Left lung (tissue), 10 donors: Measurements from ENCODE around the gene ADGRF3. TPM values are rescaled to one million over a fixed set of nuclear protein-coding genes. Genes with fewer than 3 reads are reported as not detected.

Source experiments
- ATAC-seq: fragments of 200-7000 bp; cut with Tn5 transposase; one replicate; pipeline ENCODE4 v1.9.1; 2020; ENCODE audit warnings: moderate library complexity
- DNase-seq, 4 donors: peaks; one replicate each; pipeline ENCODE4 v3.0.0-alpha.2; 2013 to 2020
- H3K27ac ChIP-seq, 2 donors: fragments of 200-600 bp; sonication (generic) in 1 of 2; one replicate each; pipeline versions ENCODE4 v1.5.0 to v1.8.0; 2020 to 2021
- H3K27me3 ChIP-seq, 2 donors: fragments of 200-600 bp; sonication (generic) in 1 of 2; one replicate each; pipeline versions ENCODE4 v1.5.0 to v1.8.0; 2020 to 2021
- H3K36me3 ChIP-seq, 2 donors: fragments of 200-600 bp; sonication (generic) in 1 of 2; one replicate each; pipeline versions ENCODE4 v1.5.0 to v1.8.0; 2020 to 2021
- H3K4me1 ChIP-seq, 2 donors: fragments of 200-600 bp; one replicate each; pipeline ENCODE4 v1.8.0; 2021
- H3K4me3 ChIP-seq, 2 donors: fragments of 200-600 bp; sonication (generic) in 1 of 2; one replicate each; pipeline versions ENCODE4 v1.5.0 to v1.8.0; 2020 to 2021; ENCODE audit warnings: mild to moderate bottlenecking in 1 of 2
- H3K9me3 ChIP-seq, 2 donors: fragments of 200-600 bp; sonication (generic) in 1 of 2; one replicate each; pipeline versions ENCODE4 v1.5.0 to v1.8.0; 2020 to 2021
- intact Hi-C, 2 donors: fragments of 100-400 bp; cut with DNase I; formaldehyde crosslinking; loops; one replicate each; pipeline versions ENCODE4 v1.11.2 to v1.14.2; 2022
- polyA plus RNA-seq, 6 donors: library from polyadenylated mRNA; unstranded; fragments of 120-200 nt; gene quantifications; one replicate each; pipeline ENCODE4 v1.2.1, GENCODE V29; 2013; ENCODE audit not compliant: insufficient read length in 6 of 6
- total RNA-seq, 2 donors: library from RNA; stranded (reverse); fragmentation: NEBNext Ultra II Directional; extraction: Animal tissue kit (Norgen Biotek cat#: 25700); gene quantifications; one replicate each; pipeline ENCODE4 v1.2.1, GENCODE V29; 2021
- TF ChIP-seq, protein P1 (sequence below), 2 donors: fragments of 200-600 bp; sonication (generic) in 1 of 2; IDR thresholded peaks; one replicate each; pipeline versions ENCODE4 v1.5.0 to v1.8.0; 2021; ENCODE audit warnings: antibody characterized with exemption in 2 of 2
- donor health status: DM: no; HTN: yes; CAD: no.
- donor health status: DM: no; HTN: no; CAD: no.

ADGRF3 gene
- total and polyA plus RNA-seq, 8 donors: 0.08 to 2.3 (median 1.5) TPM

DNA sequence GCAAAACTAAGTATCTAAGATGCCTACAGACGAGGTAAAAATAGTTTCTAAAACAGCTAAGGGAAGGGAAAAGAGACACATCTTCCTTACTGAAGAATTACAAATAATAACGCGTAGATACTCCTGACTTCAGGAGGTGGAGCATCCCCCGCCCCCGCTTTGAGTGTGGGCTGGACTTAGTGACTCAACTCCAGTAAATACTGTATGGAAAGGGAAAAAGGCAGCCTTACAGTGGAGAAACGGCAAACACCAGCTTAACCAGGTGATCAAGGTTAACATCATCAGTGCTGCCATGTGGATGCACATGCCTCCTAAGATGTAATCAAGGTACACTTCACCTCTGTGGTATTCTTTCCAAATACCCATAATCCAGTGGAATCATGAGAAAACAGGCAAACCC lies 53.9 kb downstream of the ADGRF3 start:
- TF ChIP-seq, protein P1, sequence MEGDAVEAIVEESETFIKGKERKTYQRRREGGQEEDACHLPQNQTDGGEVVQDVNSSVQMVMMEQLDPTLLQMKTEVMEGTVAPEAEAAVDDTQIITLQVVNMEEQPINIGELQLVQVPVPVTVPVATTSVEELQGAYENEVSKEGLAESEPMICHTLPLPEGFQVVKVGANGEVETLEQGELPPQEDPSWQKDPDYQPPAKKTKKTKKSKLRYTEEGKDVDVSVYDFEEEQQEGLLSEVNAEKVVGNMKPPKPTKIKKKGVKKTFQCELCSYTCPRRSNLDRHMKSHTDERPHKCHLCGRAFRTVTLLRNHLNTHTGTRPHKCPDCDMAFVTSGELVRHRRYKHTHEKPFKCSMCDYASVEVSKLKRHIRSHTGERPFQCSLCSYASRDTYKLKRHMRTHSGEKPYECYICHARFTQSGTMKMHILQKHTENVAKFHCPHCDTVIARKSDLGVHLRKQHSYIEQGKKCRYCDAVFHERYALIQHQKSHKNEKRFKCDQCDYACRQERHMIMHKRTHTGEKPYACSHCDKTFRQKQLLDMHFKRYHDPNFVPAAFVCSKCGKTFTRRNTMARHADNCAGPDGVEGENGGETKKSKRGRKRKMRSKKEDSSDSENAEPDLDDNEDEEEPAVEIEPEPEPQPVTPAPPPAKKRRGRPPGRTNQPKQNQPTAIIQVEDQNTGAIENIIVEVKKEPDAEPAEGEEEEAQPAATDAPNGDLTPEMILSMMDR (IDR thresholded peaks at IDR 0.05): no peak
- Histone ChIP-seq H3K27me3 (no peaks in the 10 kb centered on the region), H3K4me1 (no peaks in the 10 kb centered on the region), H3K9me3 (no peaks in the 10 kb centered on the region), H3K36me3 (peaks cover 0 to 34% of the 10 kb centered on the region in 2 donors), H3K27ac (no peak overlapping the region), H3K4me3 (no peak overlapping the region)
- intact Hi-C loops: loop anchor here in 1 of 2 donors (10.0 kb wide), 1 partner anchor 48 kb away; the partner anchor contains the start of genes HADHA and HADHB
- ATAC-seq (peak; percentile 68), DNase-seq (no peak)

DNA sequence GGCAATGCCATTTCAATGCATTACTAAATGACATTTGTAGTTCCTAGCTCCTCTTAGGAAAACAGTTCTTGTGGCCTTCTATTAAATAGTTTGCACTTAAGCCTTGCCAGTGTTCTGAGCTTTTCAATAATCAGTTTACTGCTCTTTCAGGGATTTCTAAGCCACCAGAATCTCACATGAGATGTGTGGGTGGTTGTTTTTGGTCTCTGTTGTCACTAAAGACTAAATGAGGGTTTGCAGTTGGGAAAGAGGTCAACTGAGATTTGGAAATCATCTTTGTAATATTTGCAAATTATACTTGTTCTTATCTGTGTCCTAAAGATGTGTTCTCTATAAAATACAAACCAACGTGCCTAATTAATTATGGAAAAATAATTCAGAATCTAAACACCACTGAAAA lies 56.6 kb downstream of the ADGRF3 start:
- Histone ChIP-seq H3K27me3 (no peaks in the 10 kb centered on the region), H3K4me3 (no peak overlapping the region), H3K9me3 (no peaks in the 10 kb centered on the region), H3K27ac (no peak overlapping the region), H3K36me3 (peaks cover 0 to 61% of the 10 kb centered on the region in 2 donors), H3K4me1 (no peaks in the 10 kb centered on the region)
- intact Hi-C loops: loop anchor here in 1 of 2 donors (10.0 kb wide), 1 partner anchor 45 kb away; the partner anchor contains the start of genes HADHA and HADHB
- ATAC-seq: no peak
- no peak for DNase-seq
- TF ChIP-seq, protein P1 (IDR thresholded peaks at IDR 0.05): no peak

- Histone ChIP-seq H3K36me3 (peaks cover 0 to 93% of the 10 kb centered on the region in 2 donors), H3K4me3 (no peak overlapping the region), H3K9me3 (no peaks in the 10 kb centered on the region), H3K27ac (no peak overlapping the region), H3K4me1 (no peaks in the 10 kb centered on the region), H3K27me3 (no peaks in the 10 kb centered on the region)
- intact Hi-C loops: no loop called here
- ATAC-seq (no peak), DNase-seq (no peak)
- TF ChIP-seq, protein P1 (IDR thresholded peaks at IDR 0.05): no peak
These were observed 60.7 kb downstream of the ADGRF3 start for GRCh38 chr2:26285931-26286330.

GRCh38 chr2:26284132-26284531 lies 62.5 kb downstream of the ADGRF3 start:
- no peak overlapping the region for H3K27ac ChIP-seq
- no peaks in the 10 kb centered on the region for H3K9me3 ChIP-seq
- no peak overlapping the region for H3K4me3 ChIP-seq
- DNase-seq (no peak), ATAC-seq (peak; percentile 18)
- intact Hi-C loops: no loop called here
- TF ChIP-seq, protein P1 (IDR thresholded peaks at IDR 0.05): no peak
- H3K4me1 ChIP-seq: no peaks in the 10 kb centered on the region
- H3K36me3 ChIP-seq: peaks cover 2 to 97% of the 10 kb centered on the region in 2 donors
- no peaks in the 10 kb centered on the region for H3K27me3 ChIP-seq

- Histone ChIP-seq H3K36me3 (peaks cover 4 to 100% of the 10 kb centered on the region in 2 donors), H3K27ac (no peak overlapping the region), H3K27me3 (no peaks in the 10 kb centered on the region), H3K9me3 (no peaks in the 10 kb centered on the region), H3K4me1 (no peaks in the 10 kb centered on the region), H3K4me3 (no peak overlapping the region)
- intact Hi-C loops: no loop called here
- DNase-seq: no peak
- TF ChIP-seq, protein P1 (IDR thresholded peaks at IDR 0.05): no peak
- no peak for ATAC-seq
These were observed 63.0 kb downstream of the ADGRF3 start for GRCh38 chr2:26283606-26284005.
